ENCODE measurements around the gene SERPINB10.

SERPINB10 gene

DNA sequence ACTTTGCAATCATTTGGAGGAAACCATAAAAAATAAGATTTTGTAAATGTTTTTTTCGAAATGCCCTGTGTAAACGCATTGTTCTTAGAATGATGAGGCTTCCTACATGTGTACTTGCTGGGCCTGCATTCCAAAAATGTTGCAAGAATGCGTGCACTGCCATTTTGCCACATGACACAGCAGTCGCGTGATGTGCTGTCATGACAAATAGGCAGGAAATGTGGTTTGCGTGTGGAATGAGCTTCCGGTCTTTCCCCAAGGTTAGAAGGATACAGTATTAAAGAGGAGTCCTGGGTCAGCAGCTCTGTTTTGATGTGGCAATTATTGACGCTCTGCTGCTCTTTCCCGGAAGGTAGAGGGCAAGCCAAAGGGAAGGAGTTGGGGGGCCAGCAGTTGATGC, 38.4 kb upstream of the SERPINB10 start:
- Histone ChIP-seq H3K27me3 (ENCODE audit: insufficient read depth, low read length, poor library complexity) (no peaks in the 10 kb centered on the region), H3K4me1 (ENCODE audit: insufficient read depth, low read length) (no peaks in the 10 kb centered on the region), H3K27ac (ENCODE audit: low read length) (no peak overlapping the region), H3K9ac (ENCODE audit: low read depth, low read length) (no peak overlapping the region), H3K4me2 (ENCODE audit: insufficient read depth, low read length) (no peak overlapping the region), H3K79me2 (ENCODE audit: insufficient read depth, low read length) (no peaks in the 10 kb centered on the region), H3K4me3 (ENCODE audit: low read depth in 1 of 2, low read length in 2 of 2) (no peak overlapping the region), H3K36me3 (ENCODE audit: insufficient read depth, low read length) (no peaks in the 10 kb centered on the region), H2AFZ (ENCODE audit: low read depth, low read length) (no peak overlapping the region), H4K20me1 (ENCODE audit: insufficient read depth, low read length) (no peaks in the 10 kb centered on the region), H3K9me3 (ENCODE audit: insufficient read depth, low read length, severe bottlenecking) (no peaks in the 10 kb centered on the region)
- TF ChIP-seq, protein P1, sequence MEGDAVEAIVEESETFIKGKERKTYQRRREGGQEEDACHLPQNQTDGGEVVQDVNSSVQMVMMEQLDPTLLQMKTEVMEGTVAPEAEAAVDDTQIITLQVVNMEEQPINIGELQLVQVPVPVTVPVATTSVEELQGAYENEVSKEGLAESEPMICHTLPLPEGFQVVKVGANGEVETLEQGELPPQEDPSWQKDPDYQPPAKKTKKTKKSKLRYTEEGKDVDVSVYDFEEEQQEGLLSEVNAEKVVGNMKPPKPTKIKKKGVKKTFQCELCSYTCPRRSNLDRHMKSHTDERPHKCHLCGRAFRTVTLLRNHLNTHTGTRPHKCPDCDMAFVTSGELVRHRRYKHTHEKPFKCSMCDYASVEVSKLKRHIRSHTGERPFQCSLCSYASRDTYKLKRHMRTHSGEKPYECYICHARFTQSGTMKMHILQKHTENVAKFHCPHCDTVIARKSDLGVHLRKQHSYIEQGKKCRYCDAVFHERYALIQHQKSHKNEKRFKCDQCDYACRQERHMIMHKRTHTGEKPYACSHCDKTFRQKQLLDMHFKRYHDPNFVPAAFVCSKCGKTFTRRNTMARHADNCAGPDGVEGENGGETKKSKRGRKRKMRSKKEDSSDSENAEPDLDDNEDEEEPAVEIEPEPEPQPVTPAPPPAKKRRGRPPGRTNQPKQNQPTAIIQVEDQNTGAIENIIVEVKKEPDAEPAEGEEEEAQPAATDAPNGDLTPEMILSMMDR (IDR thresholded peaks at IDR 0.05; ENCODE audit: borderline replicate concordance, extremely low read depth, low read length, poor library complexity, severe bottlenecking), result no peak
- no peak for DNase-seq
- no peak for ATAC-seq (ENCODE audit: insufficient read depth, low read depth)

DNA sequence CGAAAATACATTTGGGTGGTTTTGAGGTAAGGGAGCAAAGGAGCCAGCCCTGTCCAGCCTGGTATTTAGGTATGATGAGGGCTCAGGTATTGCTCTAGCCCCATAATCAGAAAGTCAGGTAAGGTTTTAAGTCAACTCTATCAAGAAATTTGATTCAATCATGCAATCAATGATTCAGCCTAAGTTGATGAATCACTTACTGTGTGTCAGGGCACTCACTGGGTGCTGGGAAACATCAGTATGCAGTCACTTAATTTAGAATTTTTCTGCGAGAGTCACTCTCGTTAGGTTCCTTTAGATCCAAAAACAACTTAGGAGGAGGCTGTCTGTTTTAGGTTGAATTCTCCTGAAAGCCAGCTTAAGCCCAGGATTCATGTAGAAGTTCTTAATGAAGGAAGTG, 37.9 kb upstream of the SERPINB10 start:
- H3K4me1 ChIP-seq (ENCODE audit: insufficient read depth, low read length), result no peaks in the 10 kb centered on the region
- H3K4me2 ChIP-seq (ENCODE audit: insufficient read depth, low read length), result no peak overlapping the region
- no peaks in the 10 kb centered on the region for H3K9me3 ChIP-seq (ENCODE audit: insufficient read depth, low read length, severe bottlenecking)
- DNase-seq (no peak), ATAC-seq (ENCODE audit: insufficient read depth, low read depth) (no peak)
- no peaks in the 10 kb centered on the region for H3K36me3 ChIP-seq (ENCODE audit: insufficient read depth, low read length)
- no peak overlapping the region for H3K27ac ChIP-seq (ENCODE audit: low read length)
- no peaks in the 10 kb centered on the region for H4K20me1 ChIP-seq (ENCODE audit: insufficient read depth, low read length)
- no peak overlapping the region for H3K9ac ChIP-seq (ENCODE audit: low read depth, low read length)
- no peak for TF ChIP-seq EZH2 (IDR thresholded peaks at IDR 0.05; ENCODE audit: borderline replicate concordance, low read depth, low read length, severe bottlenecking)
- TF ChIP-seq, protein P1 (IDR thresholded peaks at IDR 0.05; ENCODE audit: borderline replicate concordance, extremely low read depth, low read length, poor library complexity, severe bottlenecking), result no peak
- H3K4me3 ChIP-seq (ENCODE audit: low read depth in 1 of 2, low read length in 2 of 2), result no peak overlapping the region
- no peaks in the 10 kb centered on the region for H3K79me2 ChIP-seq (ENCODE audit: insufficient read depth, low read length)
- H3K27me3 ChIP-seq (ENCODE audit: insufficient read depth, low read length, poor library complexity), result no peaks in the 10 kb centered on the region
- no peak overlapping the region for H2AFZ ChIP-seq (ENCODE audit: low read depth, low read length)

DNA sequence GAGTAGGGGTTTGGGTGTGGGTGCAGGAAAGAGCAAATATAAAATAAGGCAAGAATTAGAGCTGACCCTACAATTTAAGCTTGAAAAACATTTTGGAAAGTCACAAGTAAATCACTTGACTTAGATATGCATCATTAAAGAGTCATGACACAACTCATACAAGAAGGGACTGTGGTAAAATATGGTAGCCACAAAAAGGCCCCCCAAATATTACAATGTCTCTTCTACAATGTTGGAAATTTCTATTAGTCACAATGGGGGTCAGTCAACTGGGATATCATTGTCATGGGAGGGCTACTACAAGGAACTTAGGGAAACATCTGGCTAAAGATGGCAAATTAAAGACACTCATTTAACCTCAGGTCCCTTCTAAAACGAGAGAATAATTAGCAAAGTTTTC, 35.9 kb upstream of the SERPINB10 start:
- H3K36me3 ChIP-seq (ENCODE audit: insufficient read depth, low read length), result no peaks in the 10 kb centered on the region
- no peaks in the 10 kb centered on the region for H3K27me3 ChIP-seq (ENCODE audit: insufficient read depth, low read length, poor library complexity)
- H3K4me3 ChIP-seq (ENCODE audit: low read depth in 1 of 2, low read length in 2 of 2), result no peak overlapping the region
- H3K79me2 ChIP-seq (ENCODE audit: insufficient read depth, low read length), result no peaks in the 10 kb centered on the region
- TF ChIP-seq EZH2 (IDR thresholded peaks at IDR 0.05; ENCODE audit: borderline replicate concordance, low read depth, low read length, severe bottlenecking), result no peak
- TF ChIP-seq, protein P1 (IDR thresholded peaks at IDR 0.05; ENCODE audit: borderline replicate concordance, extremely low read depth, low read length, poor library complexity, severe bottlenecking), result no peak
- no peak overlapping the region for H3K4me2 ChIP-seq (ENCODE audit: insufficient read depth, low read length)
- DNase-seq (no peak), ATAC-seq (ENCODE audit: insufficient read depth, low read depth) (no peak)
- no peaks in the 10 kb centered on the region for H4K20me1 ChIP-seq (ENCODE audit: insufficient read depth, low read length)
- H2AFZ ChIP-seq (ENCODE audit: low read depth, low read length), result no peak overlapping the region
- H3K9ac ChIP-seq (ENCODE audit: low read depth, low read length), result no peak overlapping the region
- 0 out of 2 replicates have a peak, but pooled peaks cover 3% of the 10 kb centered on the region for H3K4me1 ChIP-seq (ENCODE audit: insufficient read depth, low read length)
- no peaks in the 10 kb centered on the region for H3K9me3 ChIP-seq (ENCODE audit: insufficient read depth, low read length, severe bottlenecking)
- no peak overlapping the region for H3K27ac ChIP-seq (ENCODE audit: low read length)

DNA sequence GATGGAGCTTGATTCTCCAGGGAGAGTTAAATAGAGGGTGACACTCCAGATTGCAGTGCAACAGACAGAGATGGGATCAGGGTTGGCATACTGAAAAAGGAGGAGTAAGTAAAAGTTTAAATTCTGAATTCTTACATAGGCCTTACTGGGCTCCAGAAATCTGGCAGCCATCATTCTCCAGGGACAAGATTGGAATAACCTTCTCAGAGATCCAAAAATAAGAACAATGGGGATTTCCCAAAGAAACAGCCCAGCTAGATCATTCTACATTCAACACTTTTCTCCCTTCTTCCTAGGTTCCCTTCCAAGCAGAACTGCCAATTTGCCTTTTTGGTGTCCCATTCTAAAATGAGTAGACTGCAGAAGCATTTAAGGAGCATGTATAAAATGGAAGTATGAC, 35.2 kb upstream of the SERPINB10 start:
- Histone ChIP-seq H3K4me1 (ENCODE audit: insufficient read depth, low read length) (peaks cover 8% of the 10 kb centered on the region; the same call in 1 of the 2 replicates), H3K9me3 (ENCODE audit: insufficient read depth, low read length, severe bottlenecking) (no peaks in the 10 kb centered on the region), H3K9ac (ENCODE audit: low read depth, low read length) (no peak overlapping the region), H2AFZ (ENCODE audit: low read depth, low read length) (no peak overlapping the region), H4K20me1 (ENCODE audit: insufficient read depth, low read length) (no peaks in the 10 kb centered on the region), H3K27ac (ENCODE audit: low read length) (no peak overlapping the region), H3K79me2 (ENCODE audit: insufficient read depth, low read length) (no peaks in the 10 kb centered on the region), H3K4me2 (ENCODE audit: insufficient read depth, low read length) (no peak overlapping the region), H3K36me3 (ENCODE audit: insufficient read depth, low read length) (no peaks in the 10 kb centered on the region), H3K27me3 (ENCODE audit: insufficient read depth, low read length, poor library complexity) (no peaks in the 10 kb centered on the region), H3K4me3 (ENCODE audit: low read depth in 1 of 2, low read length in 2 of 2) (no peak overlapping the region)
- ATAC-seq (ENCODE audit: insufficient read depth, low read depth) (no peak), DNase-seq (no peak)
- TF ChIP-seq, protein P1 (IDR thresholded peaks at IDR 0.05; ENCODE audit: borderline replicate concordance, extremely low read depth, low read length, poor library complexity, severe bottlenecking), result no peak
- TF ChIP-seq EZH2 (IDR thresholded peaks at IDR 0.05; ENCODE audit: borderline replicate concordance, low read depth, low read length, severe bottlenecking), result no peak
